ENCODE measurements around the gene ADAM17.
"Not testable (repeated sequence)": the region's sequence is repeated elsewhere in the genome, so short reads cannot be mapped to it uniquely, and the experiment has no call there.

The ADAM17 gene

GRCh38 chr2:9518163-9518562 lies 37.5 kb downstream of the ADAM17 start:
- no peak for DNase-seq

GRCh38 chr2:9517118-9517782 lies 38.4 kb downstream of the ADAM17 start:
- no peak for DNase-seq

GRCh38 chr2:9513946-9514345 lies 41.7 kb downstream of the ADAM17 start:
- DNase-seq, result not testable (repeated sequence)

GRCh38 chr2:9508931-9509330 lies 46.7 kb downstream of the ADAM17 start:
- DNase-seq, result no peak

- DNase-seq, result no peak
Measured at GRCh38 chr2:9498210-9498609, 57.4 kb downstream of the ADAM17 start.

GRCh38 chr2:9497017-9497416 lies 58.6 kb downstream of the ADAM17 start:
- no peak for DNase-seq

GRCh38 chr2:9494081-9494480 lies 61.5 kb downstream of the ADAM17 start:
- DNase-seq, result no peak

GRCh38 chr2:9493478-9493877 lies 62.2 kb downstream of the ADAM17 start:
- no peak for DNase-seq

- DNase-seq, result no peak
Measured at GRCh38 chr2:9492927-9493326, 62.7 kb downstream of the ADAM17 start.

- DNase-seq, result no peak
Measured at GRCh38 chr2:9490789-9491188, 64.8 kb downstream of the ADAM17 start.

GRCh38 chr2:9488583-9489547 lies 66.8 kb downstream of the ADAM17 start:
- DNase-seq, result no peak

- no peak for DNase-seq
Measured at GRCh38 chr2:9484533-9484932, 71.1 kb downstream of the ADAM17 start.

GRCh38 chr2:9483107-9483506 lies 72.5 kb downstream of the ADAM17 start:
- no peak for DNase-seq

- DNase-seq, result no peak
Measured at GRCh38 chr2:9480157-9480556, 75.5 kb downstream of the ADAM17 start.

- DNase-seq, result no peak
Measured at GRCh38 chr2:9478526-9478925, 77.1 kb downstream of the ADAM17 start.

- DNase-seq, result no peak
Measured at GRCh38 chr2:9477914-9478313, 77.7 kb downstream of the ADAM17 start.

- no peak for DNase-seq
Measured at GRCh38 chr2:9474361-9475057, 81.1 kb downstream of the ADAM17 start, which contains the start of gene IAH1. Gene IAH1, plus strand, starts transcription at chr2:9474551. Its CDS starts 16 bp downstream, at chr2:9474567.

GRCh38 chr2:9473985-9474360 lies 81.7 kb downstream of the ADAM17 start:
- no peak for DNase-seq

GRCh38 chr2:9473308-9473984 lies 82.2 kb downstream of the ADAM17 start:
- DNase-seq, result no peak

- DNase-seq, result no peak
Measured at GRCh38 chr2:9472511-9472910, 83.1 kb downstream of the ADAM17 start.

GRCh38 chr2:9471206-9471605 lies 84.4 kb downstream of the ADAM17 start:
- no peak for DNase-seq

GRCh38 chr2:9467687-9468086 lies 87.9 kb downstream of the ADAM17 start:
- DNase-seq, result no peak

- DNase-seq, result no peak
Measured at GRCh38 chr2:9466147-9466683, 89.4 kb downstream of the ADAM17 start.
